Gastrocnemius medialis (tissue), 4 donors: ENCODE measurements around the gene LRCH3.

Experiments
- POLR2A ChIP-seq, 2 donors: fragments of 450-650 bp; IDR thresholded peaks; one replicate each; pipeline ENCODE4 v1.6.1; 2017; ENCODE audit warnings: antibody characterized with exemption in 2 of 2, mild to moderate bottlenecking in 2 of 2, moderate library complexity in 2 of 2
- TF ChIP-seq, protein P1 (sequence below), 5 experiments: fragments of 450-650 bp in 3 of 5; fragments of 200-600 bp in 2 of 5; sonication (generic) in 2 of 5; IDR thresholded peaks in 4 of 5; conservative IDR thresholded peaks in 1 of 5; 1 replicate in 4 of 5; 2 replicates in 1 of 5; pipeline ENCODE4 v1.5.1; 2016 to 2019; ENCODE audit warnings: antibody characterized with exemption in 5 of 5, mild to moderate bottlenecking in 3 of 5, moderate library complexity in 3 of 5

DNA sequence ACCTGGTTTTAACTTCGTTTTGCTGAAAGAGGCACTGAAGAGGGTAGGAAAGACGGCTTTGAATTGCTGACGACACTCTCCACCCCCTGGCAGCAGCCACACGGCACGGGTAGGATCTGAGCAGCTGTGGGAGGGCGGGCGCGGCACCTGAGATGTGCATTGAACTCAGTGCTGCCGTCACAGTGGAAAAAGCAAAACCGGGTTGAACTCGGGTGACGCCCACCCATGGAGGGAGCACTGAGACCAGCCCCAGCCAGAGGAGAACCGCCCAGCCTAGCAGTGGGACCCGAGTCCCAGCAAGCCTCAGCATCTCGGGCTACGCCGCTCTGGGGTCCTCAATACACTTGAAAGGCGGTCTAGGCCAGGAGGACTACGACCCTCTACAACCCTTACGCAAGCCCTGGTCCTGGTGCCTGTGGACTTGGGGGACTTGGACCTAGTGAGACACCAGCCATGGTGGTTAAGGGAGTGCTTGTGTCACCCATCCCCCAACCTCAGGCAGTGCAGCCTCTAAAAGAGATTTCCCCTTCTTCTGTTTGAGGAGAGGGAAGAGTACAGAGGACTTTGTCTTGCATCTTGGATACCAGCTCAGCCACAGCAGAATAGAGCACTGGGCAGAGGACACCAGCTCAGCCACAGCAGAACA is 108.9 kb downstream of the LRCH3 start:
- TF ChIP-seq, protein P1, sequence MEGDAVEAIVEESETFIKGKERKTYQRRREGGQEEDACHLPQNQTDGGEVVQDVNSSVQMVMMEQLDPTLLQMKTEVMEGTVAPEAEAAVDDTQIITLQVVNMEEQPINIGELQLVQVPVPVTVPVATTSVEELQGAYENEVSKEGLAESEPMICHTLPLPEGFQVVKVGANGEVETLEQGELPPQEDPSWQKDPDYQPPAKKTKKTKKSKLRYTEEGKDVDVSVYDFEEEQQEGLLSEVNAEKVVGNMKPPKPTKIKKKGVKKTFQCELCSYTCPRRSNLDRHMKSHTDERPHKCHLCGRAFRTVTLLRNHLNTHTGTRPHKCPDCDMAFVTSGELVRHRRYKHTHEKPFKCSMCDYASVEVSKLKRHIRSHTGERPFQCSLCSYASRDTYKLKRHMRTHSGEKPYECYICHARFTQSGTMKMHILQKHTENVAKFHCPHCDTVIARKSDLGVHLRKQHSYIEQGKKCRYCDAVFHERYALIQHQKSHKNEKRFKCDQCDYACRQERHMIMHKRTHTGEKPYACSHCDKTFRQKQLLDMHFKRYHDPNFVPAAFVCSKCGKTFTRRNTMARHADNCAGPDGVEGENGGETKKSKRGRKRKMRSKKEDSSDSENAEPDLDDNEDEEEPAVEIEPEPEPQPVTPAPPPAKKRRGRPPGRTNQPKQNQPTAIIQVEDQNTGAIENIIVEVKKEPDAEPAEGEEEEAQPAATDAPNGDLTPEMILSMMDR (IDR thresholded peaks at IDR 0.05 in 4 of 5, conservative IDR thresholded peaks at IDR 0.05 in 1 of 5), result no peak
- TF ChIP-seq POLR2A (IDR thresholded peaks at IDR 0.05), result no peak
